Inflammatory macrophage (primary cell): ENCODE results near the gene MET.
"Not testable (repeated sequence)": the region's sequence is repeated elsewhere in the genome, so short reads cannot be mapped to it uniquely, and the experiment has no call there.

ENCODE experiments used
- DNase-seq, 2 donors: peaks; one replicate each; pipeline ENCODE4 v3.0.0-alpha.2; 2020 to 2022

Gene MET

GRCh38 chr7:116811768-116812167 is 139.8 kb downstream of the MET start:
- DNase-seq = no peak

GRCh38 chr7:116812860-116813259 is 140.9 kb downstream of the MET start:
- DNase-seq = peak in 1 of 2 donors; percentile 13

GRCh38 chr7:116813371-116813770 is 141.4 kb downstream of the MET start:
- DNase-seq = not testable (repeated sequence)

- DNase-seq = no peak
These were observed 143.0 kb downstream of the MET start for GRCh38 chr7:116815041-116815440.

- no peak for DNase-seq
These were observed 148.2 kb downstream of the MET start for GRCh38 chr7:116820149-116820548.

- DNase-seq = not testable (repeated sequence)
These were observed 149.7 kb downstream of the MET start for GRCh38 chr7:116821647-116822046.

- DNase-seq = no peak
These were observed 152.5 kb downstream of the MET start for GRCh38 chr7:116824449-116824848.

- no peak for DNase-seq
These were observed 156.3 kb downstream of the MET start for GRCh38 chr7:116828281-116828680.

GRCh38 chr7:116829041-116829440 is 157.0 kb downstream of the MET start:
- peak in 1 of 2 donors; percentile 24 for DNase-seq

GRCh38 chr7:116829493-116829892 is 157.5 kb downstream of the MET start:
- no peak for DNase-seq

GRCh38 chr7:116832692-116833091 is 160.7 kb downstream of the MET start:
- no peak for DNase-seq

- DNase-seq = no peak
These were observed 163.0 kb downstream of the MET start for GRCh38 chr7:116834815-116835504.

GRCh38 chr7:116836048-116836447 is 164.1 kb downstream of the MET start:
- DNase-seq = no peak

- DNase-seq = no peak
These were observed 164.9 kb downstream of the MET start for GRCh38 chr7:116836911-116837310.

GRCh38 chr7:116837586-116837985 is 165.6 kb downstream of the MET start:
- no peak for DNase-seq

- DNase-seq = no peak
These were observed 168.3 kb downstream of the MET start for GRCh38 chr7:116840256-116840655.

- DNase-seq = peak in 1 of 2 donors; percentile 15
These were observed 170.4 kb downstream of the MET start for GRCh38 chr7:116842371-116842770.

GRCh38 chr7:116843378-116843777 is 171.4 kb downstream of the MET start:
- peak; percentile 75 to 84 for DNase-seq
